Measurements from ENCODE around the gene DLK1. TPM values are rescaled to one million over a fixed set of nuclear protein-coding genes. Genes with fewer than 3 reads are reported as not detected.

DLK1 gene
- total and polyA plus RNA-seq, 8 donors, result 0.05 to 24.6 (median 3.5) TPM; not detected in 4

DNA sequence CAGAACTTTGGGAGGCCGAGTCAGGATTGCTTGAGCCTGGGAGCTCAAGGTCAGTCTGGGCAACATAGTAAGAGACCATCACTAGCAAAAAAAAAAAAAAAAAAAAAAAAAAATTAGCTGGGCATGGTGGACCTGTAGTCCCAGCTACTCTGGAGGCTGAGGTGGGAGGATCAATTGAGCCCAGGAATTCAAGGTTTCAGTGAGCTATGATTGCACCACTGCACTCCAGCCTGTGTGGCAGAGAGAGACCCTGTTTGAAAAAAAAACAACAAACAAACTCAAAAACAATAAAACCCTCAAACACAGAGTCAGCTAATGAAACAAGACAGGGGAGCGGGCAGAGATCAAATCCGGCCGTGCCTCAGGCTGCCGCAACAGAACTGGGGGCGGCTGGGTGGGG, 41.7 kb upstream of the DLK1 start:
- no peak for TF ChIP-seq EP300 (IDR thresholded peaks at IDR 0.05)
- no peak for TF ChIP-seq CTCF (IDR thresholded peaks at IDR 0.05)
- TF ChIP-seq POLR2A (IDR thresholded peaks at IDR 0.05), result no peak
- TF ChIP-seq POLR2AphosphoS5 (IDR thresholded peaks at IDR 0.05), result no peak
- intact Hi-C loops (cut with DNase I; ENCODE audit: low total_unique reads), result no loop called here
- H3K27me3 ChIP-seq, result peaks cover 0 to 10% (median 0%) of the 10 kb centered on the region in 3 donors
- H3K36me3 ChIP-seq, result no peaks in the 10 kb centered on the region
- DNase-seq, result no peak
- no peaks in the 10 kb centered on the region for H3K9me3 ChIP-seq
- 75 to 83% (median 80%) methylated on average over 6 of the region's 6 CpGs for WGBS, 5 donors
- H3K4me1 ChIP-seq, result peaks cover 0 to 11% (median 8%) of the 10 kb centered on the region in 4 donors
- H3K4me3 ChIP-seq, result no peak overlapping the region
- H3K27ac ChIP-seq, result no peak overlapping the region

DNA sequence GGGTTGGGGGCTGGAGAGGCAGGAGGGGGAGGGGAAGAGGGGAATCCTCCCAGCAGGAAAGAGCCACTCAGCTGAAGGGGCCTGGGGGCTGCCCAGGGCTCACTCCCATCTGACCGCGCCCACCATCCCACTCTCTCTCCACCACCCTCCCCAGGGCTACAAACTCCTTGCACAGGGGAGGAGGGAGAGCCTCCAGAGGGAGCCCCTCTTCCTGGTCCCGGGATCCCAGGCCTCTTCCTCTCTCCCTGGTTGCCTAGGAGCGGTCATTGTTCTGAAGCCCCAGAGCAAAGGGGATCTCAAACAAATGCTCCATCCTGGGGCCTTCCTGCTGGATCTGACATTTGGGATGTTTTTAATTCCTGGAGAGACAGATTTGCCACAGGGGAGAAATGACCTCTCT, 39.8 kb upstream of the DLK1 start:
- TF ChIP-seq CTCF (IDR thresholded peaks at IDR 0.05) (no peak), POLR2A (IDR thresholded peaks at IDR 0.05) (no peak), EP300 (IDR thresholded peaks at IDR 0.05) (no peak), POLR2AphosphoS5 (IDR thresholded peaks at IDR 0.05) (no peak)
- Histone ChIP-seq H3K27me3 (peaks cover 0 to 11% (median 0%) of the 10 kb centered on the region in 3 donors), H3K36me3 (no peaks in the 10 kb centered on the region), H3K4me3 (no peak overlapping the region), H3K9me3 (no peaks in the 10 kb centered on the region), H3K4me1 (no peaks in the 10 kb centered on the region), H3K27ac (no peak overlapping the region)
- intact Hi-C loops (cut with DNase I; ENCODE audit: low total_unique reads), result no loop called here
- 58 to 83% (median 62%) methylated on average over 4 of the region's 4 CpGs for WGBS, 5 donors
- DNase-seq, result no peak

- H3K4me1 ChIP-seq, result no peaks in the 10 kb centered on the region
- intact Hi-C loops (cut with DNase I; ENCODE audit: low total_unique reads), result no loop called here
- no peaks in the 10 kb centered on the region for H3K9me3 ChIP-seq
- H3K27me3 ChIP-seq, result peaks cover 0 to 16% (median 3%) of the 10 kb centered on the region in 3 donors
- TF ChIP-seq POLR2A (IDR thresholded peaks at IDR 0.05) (no peak), CTCF (IDR thresholded peaks at IDR 0.05) (no peak), EP300 (IDR thresholded peaks at IDR 0.05) (no peak), POLR2AphosphoS5 (IDR thresholded peaks at IDR 0.05) (no peak)
- no peak overlapping the region for H3K27ac ChIP-seq
- H3K36me3 ChIP-seq, result no peaks in the 10 kb centered on the region
- 79 to 94% (median 87%) methylated on average over 10 to 12 of the region's 12 CpGs for WGBS, 5 donors
- DNase-seq, result no peak
- no peak overlapping the region for H3K4me3 ChIP-seq
Observed at GRCh38 chr14:100687386-100687785, 39.3 kb upstream of the DLK1 start.

DNA sequence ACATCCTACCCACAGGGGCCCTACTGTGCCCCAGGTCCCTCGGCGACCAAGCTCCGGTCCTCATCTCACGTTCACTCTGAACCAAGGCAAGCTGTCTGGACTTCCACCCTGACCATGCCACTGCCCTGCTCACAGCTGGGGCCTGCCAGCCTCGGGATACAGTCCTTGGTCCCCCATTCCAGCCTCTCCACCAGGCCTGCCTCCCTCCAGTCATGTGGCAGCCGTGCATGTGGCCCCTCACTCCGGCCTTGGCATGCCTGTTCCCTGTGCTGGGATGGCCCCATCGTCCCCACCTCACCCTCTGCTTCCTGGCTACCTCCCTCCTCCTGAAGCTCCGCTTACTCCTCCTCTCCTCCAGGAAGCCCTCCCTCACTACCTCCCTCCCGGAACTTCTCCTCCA, 38.6 kb upstream of the DLK1 start:
- WGBS, 5 donors, result 80 to 85% (median 81%) methylated on average over 10 of the region's 10 CpGs
- Histone ChIP-seq H3K4me3 (no peak overlapping the region), H3K4me1 (no peaks in the 10 kb centered on the region), H3K27ac (no peak overlapping the region), H3K36me3 (no peaks in the 10 kb centered on the region), H3K27me3 (peaks cover 0 to 23% (median 4%) of the 10 kb centered on the region in 3 donors), H3K9me3 (no peaks in the 10 kb centered on the region)
- TF ChIP-seq CTCF (IDR thresholded peaks at IDR 0.05) (no peak), EP300 (IDR thresholded peaks at IDR 0.05) (no peak), POLR2AphosphoS5 (IDR thresholded peaks at IDR 0.05) (no peak), POLR2A (IDR thresholded peaks at IDR 0.05) (no peak)
- no peak for DNase-seq
- intact Hi-C loops (cut with DNase I; ENCODE audit: low total_unique reads), result no loop called here
